IgD-negative memory B cell (primary cell): ENCODE measurements around the gene KDM4C. TPM values are rescaled to one million over a fixed set of nuclear protein-coding genes. Genes with fewer than 3 reads are reported as not detected.

Source experiments
- H3K27ac Mint-ChIP-seq, 3 donors: one replicate each; pipeline ENCODE4 v1.8.0; 2020 to 2022; ENCODE audit warnings: mild to moderate bottlenecking in 3 of 3, mixed read lengths in 3 of 3, moderate library complexity in 1 of 3
- H3K27me3 Mint-ChIP-seq: one replicate; pipeline ENCODE4 v1.8.0; 2021; ENCODE audit warnings: mixed read lengths
- H3K36me3 Mint-ChIP-seq: one replicate; pipeline ENCODE4 v1.8.0; 2020; ENCODE audit warnings: mild to moderate bottlenecking, mixed read lengths
- H3K4me1 Mint-ChIP-seq, 3 donors: one replicate each; pipeline ENCODE4 v1.8.0; 2020 to 2022; ENCODE audit warnings: mixed read lengths in 3 of 3, mild to moderate bottlenecking in 1 of 3
- H3K4me3 Mint-ChIP-seq, 4 donors: one replicate each; pipeline ENCODE4 v1.8.0; 2020 to 2022; ENCODE audit warnings: mild to moderate bottlenecking in 4 of 4, mixed read lengths in 4 of 4, moderate library complexity in 3 of 4
- H3K9me3 Mint-ChIP-seq, 3 donors: one replicate each; pipeline ENCODE4 v1.8.0; 2020 to 2021; ENCODE audit warnings: mixed read lengths in 3 of 3, mild to moderate bottlenecking in 1 of 3
- polyA plus RNA-seq: library from polyadenylated mRNA; unstranded; fragments of 300-500 nt; fragmentation: Illumina TruSeq; gene quantifications from one replicate; pipeline ENCODE4 v1.2.3, GENCODE V29; 2021

The KDM4C gene
- polyA plus RNA-seq, 1 donor from 2014 or later = 31.6 TPM

- H3K27me3 Mint-ChIP-seq = no peaks in the 10 kb centered on the region
- H3K36me3 Mint-ChIP-seq = peaks cover 4% of the 10 kb centered on the region
- H3K27ac Mint-ChIP-seq = peak overlapping the region in 1 of 3 donors; percentile 76
- H3K9me3 Mint-ChIP-seq = no peaks in the 10 kb centered on the region
- peaks cover 7 to 13% (median 12%) of the 10 kb centered on the region in 3 donors for H3K4me1 Mint-ChIP-seq
- H3K4me3 Mint-ChIP-seq = no peak overlapping the region
Measured at GRCh38 chr9:7148243-7148765, 390.5 kb downstream of the KDM4C start.

GRCh38 chr9:7149258-7149657, 391.5 kb downstream of the KDM4C start:
- Mint-ChIP-seq H3K27ac (no peak overlapping the region), H3K27me3 (no peaks in the 10 kb centered on the region), H3K36me3 (peaks cover 6% of the 10 kb centered on the region), H3K4me1 (peaks cover 7 to 13% (median 12%) of the 10 kb centered on the region in 3 donors), H3K4me3 (peak overlapping the region in 1 of 4 donors; percentile 33), H3K9me3 (no peaks in the 10 kb centered on the region)

- Mint-ChIP-seq H3K27ac (peak overlapping the region; percentile 34 to 91 (median 76)), H3K9me3 (no peaks in the 10 kb centered on the region), H3K4me3 (peak overlapping the region in 2 of 4 donors; percentile 42 to 58), H3K4me1 (peaks cover 7 to 13% (median 12%) of the 10 kb centered on the region in 3 donors), H3K36me3 (peaks cover 7% of the 10 kb centered on the region), H3K27me3 (no peaks in the 10 kb centered on the region)
Measured at GRCh38 chr9:7150153-7150890, 392.5 kb downstream of the KDM4C start.

- Mint-ChIP-seq H3K9me3 (peaks cover 0 to 5% (median 0%) of the 10 kb centered on the region in 3 donors), H3K4me1 (peaks cover 10 to 23% (median 12%) of the 10 kb centered on the region in 3 donors)
Measured at GRCh38 chr9:7153134-7153533, 395.4 kb downstream of the KDM4C start.

GRCh38 chr9:7153566-7153965, 395.8 kb downstream of the KDM4C start:
- Mint-ChIP-seq H3K4me3 (no peak overlapping the region), H3K4me1 (peaks cover 10 to 25% (median 12%) of the 10 kb centered on the region in 3 donors), H3K27ac (no peak overlapping the region)

More at GRCh38 chr9:7153134-7153533, 395.4 kb downstream of the KDM4C start:
- H3K27me3 Mint-ChIP-seq = no peaks in the 10 kb centered on the region
- peaks cover 16% of the 10 kb centered on the region for H3K36me3 Mint-ChIP-seq
- H3K27ac Mint-ChIP-seq = no peak overlapping the region
- H3K4me3 Mint-ChIP-seq = no peak overlapping the region

GRCh38 chr9:7154003-7154619, 396.3 kb downstream of the KDM4C start:
- no peaks in the 10 kb centered on the region for H3K27me3 Mint-ChIP-seq
- no peak overlapping the region for H3K4me3 Mint-ChIP-seq
- peak overlapping the region in 1 of 3 donors; percentile 6 for H3K27ac Mint-ChIP-seq
- H3K4me1 Mint-ChIP-seq = peaks cover 8 to 25% (median 12%) of the 10 kb centered on the region in 3 donors
- H3K9me3 Mint-ChIP-seq = peaks cover 0 to 5% (median 0%) of the 10 kb centered on the region in 3 donors
- peaks cover 20% of the 10 kb centered on the region for H3K36me3 Mint-ChIP-seq

More at GRCh38 chr9:7153566-7153965, 395.8 kb downstream of the KDM4C start:
- Mint-ChIP-seq H3K36me3 (peaks cover 20% of the 10 kb centered on the region), H3K27me3 (no peaks in the 10 kb centered on the region), H3K9me3 (peaks cover 0 to 5% (median 0%) of the 10 kb centered on the region in 3 donors)

- no peak overlapping the region for H3K4me3 Mint-ChIP-seq
- no peaks in the 10 kb centered on the region for H3K27me3 Mint-ChIP-seq
- H3K4me1 Mint-ChIP-seq = peaks cover 5 to 22% (median 9%) of the 10 kb centered on the region in 3 donors
- H3K9me3 Mint-ChIP-seq = peaks cover 0 to 5% (median 0%) of the 10 kb centered on the region in 3 donors
- H3K27ac Mint-ChIP-seq = no peak overlapping the region
- H3K36me3 Mint-ChIP-seq = peaks cover 20% of the 10 kb centered on the region
Measured at GRCh38 chr9:7154650-7155049, 396.9 kb downstream of the KDM4C start.

GRCh38 chr9:7161469-7161868, 403.7 kb downstream of the KDM4C start:
- H3K4me3 Mint-ChIP-seq = no peak overlapping the region
- no peaks in the 10 kb centered on the region for H3K27me3 Mint-ChIP-seq
- H3K27ac Mint-ChIP-seq = no peak overlapping the region
- H3K36me3 Mint-ChIP-seq = peaks cover 10% of the 10 kb centered on the region
- H3K9me3 Mint-ChIP-seq = no peaks in the 10 kb centered on the region
- peaks cover 0 to 7% (median 3%) of the 10 kb centered on the region in 3 donors for H3K4me1 Mint-ChIP-seq

- no peaks in the 10 kb centered on the region for H3K9me3 Mint-ChIP-seq
- no peak overlapping the region for H3K27ac Mint-ChIP-seq
- H3K4me1 Mint-ChIP-seq = no peaks in the 10 kb centered on the region
- peaks cover 6% of the 10 kb centered on the region for H3K36me3 Mint-ChIP-seq
- no peaks in the 10 kb centered on the region for H3K27me3 Mint-ChIP-seq
- no peak overlapping the region for H3K4me3 Mint-ChIP-seq
Measured at GRCh38 chr9:7163932-7164331, 406.2 kb downstream of the KDM4C start.

GRCh38 chr9:7164440-7165330, 406.9 kb downstream of the KDM4C start:
- Mint-ChIP-seq H3K36me3 (peaks cover 6% of the 10 kb centered on the region), H3K27me3 (no peaks in the 10 kb centered on the region), H3K27ac (peak overlapping the region in 2 of 3 donors; percentile 49 to 77), H3K9me3 (no peaks in the 10 kb centered on the region), H3K4me1 (no peaks in the 10 kb centered on the region), H3K4me3 (no peak overlapping the region)

- H3K27ac Mint-ChIP-seq = peak overlapping the region in 1 of 3 donors; percentile 77
- no peaks in the 10 kb centered on the region for H3K27me3 Mint-ChIP-seq
- H3K36me3 Mint-ChIP-seq = peaks cover 6% of the 10 kb centered on the region
- H3K4me3 Mint-ChIP-seq = no peak overlapping the region
- no peaks in the 10 kb centered on the region for H3K9me3 Mint-ChIP-seq
- no peaks in the 10 kb centered on the region for H3K4me1 Mint-ChIP-seq
Measured at GRCh38 chr9:7165331-7165975, 407.7 kb downstream of the KDM4C start.

- Mint-ChIP-seq H3K36me3 (peaks cover 6% of the 10 kb centered on the region), H3K27me3 (no peaks in the 10 kb centered on the region), H3K27ac (peak overlapping the region in 1 of 3 donors; percentile 14), H3K9me3 (no peaks in the 10 kb centered on the region), H3K4me1 (no peaks in the 10 kb centered on the region), H3K4me3 (no peak overlapping the region)
Measured at GRCh38 chr9:7166074-7166473, 408.3 kb downstream of the KDM4C start.

GRCh38 chr9:7169717-7170389, 412.1 kb downstream of the KDM4C start:
- Mint-ChIP-seq H3K4me3 (no peak overlapping the region), H3K36me3 (peaks cover 10% of the 10 kb centered on the region), H3K4me1 (no peaks in the 10 kb centered on the region), H3K27ac (no peak overlapping the region), H3K9me3 (no peaks in the 10 kb centered on the region), H3K27me3 (no peaks in the 10 kb centered on the region)
